ENCODE data around the gene MMP7. TPM values are rescaled to one million over a fixed set of nuclear protein-coding genes. Genes with fewer than 3 reads are reported as not detected.

MMP7 gene
- total and polyA plus RNA-seq, 2 donors (not counting 3 experiments of a cell fraction or from before 2014, with no cell fraction given) = 0.65 TPM; not detected in 1

- Histone ChIP-seq H4K20me1 (replicated peaks; ENCODE audit: control insufficient read depth, extremely low read depth, insufficient read depth, low read length) (no peaks in the 10 kb centered on the region), H3K79me2 (ENCODE audit: control insufficient read depth, insufficient read depth, low read length) (no peaks in the 10 kb centered on the region), H3K27ac (ENCODE audit: insufficient read depth, low read depth, low read length) (no peak overlapping the region), H3K36me3 (ENCODE audit: control insufficient read depth in 2 of 2, extremely low read depth in 1 of 2, insufficient read depth in 2 of 2, low read length in 2 of 2) (no peaks in the 10 kb centered on the region), H3K9me3 (replicated peaks; ENCODE audit: control insufficient read depth, insufficient read depth, low read length) (no peaks in the 10 kb centered on the region), H3K9ac (replicated peaks; ENCODE audit: extremely low read depth, insufficient read depth, low read length) (no peak overlapping the region), H3K4me3 (replicated peaks in 1 of 3; ENCODE audit: insufficient read depth in 1 of 3, low read depth in 1 of 3, low read length in 3 of 3) (no peak overlapping the region), H3K9me1 (replicated peaks; ENCODE audit: control insufficient read depth, extremely low read depth, insufficient read depth, low read length) (no peaks in the 10 kb centered on the region), H3K4me1 (ENCODE audit: control insufficient read depth, extremely low read depth, insufficient read depth, low read length) (peaks cover 3% of the 10 kb centered on the region), H3K27me3 (ENCODE audit: control insufficient read depth in 2 of 2, insufficient read depth in 2 of 2, low read length in 2 of 2) (no peaks in the 10 kb centered on the region), H2AFZ (ENCODE audit: low read depth, low read length) (no peak overlapping the region), H3K4me2 (ENCODE audit: insufficient read depth, low read length) (no peak overlapping the region)
- DNase-seq (ENCODE audit: low read depth, low spot score) (no peak), FAIRE-seq (no peak)
- ChIA-PET CTCF (interaction anchor here (1.6 kb wide), 1 partner anchor 16 kb away, joined by 5 read pairs; no protein-coding TSS in a partner anchor), POLR2A (no interaction called here)
- BruUV-seq (replicated peaks) = no TSS peak
- intact Hi-C loops (cut with micrococcal nuclease) (no loop called here), dilution Hi-C loops (cut with MboI; ENCODE audit: extremely low pct_ligation_motif_present, low sequenced_read_pairs) (no loop called here)
- TF ChIP-seq EZH2 (IDR thresholded peaks at IDR 0.05; ENCODE audit: borderline replicate concordance, low read depth, low read length, severe bottlenecking) (no peak), MAX (IDR thresholded peaks at IDR 0.05; ENCODE audit: insufficient read depth, insufficient read length) (no peak), FOS (IDR thresholded peaks at IDR 0.05; ENCODE audit: borderline replicate concordance, insufficient read depth, low read length) (no peak), MYC (IDR thresholded peaks at IDR 0.05; ENCODE audit: low read depth, low read length) (no peak), JUN (IDR thresholded peaks at IDR 0.05; ENCODE audit: borderline replicate concordance, insufficient read depth, insufficient read length, low read depth) (no peak), CTCF (IDR thresholded peaks at IDR 0.05; ENCODE audit: extremely low read depth in 1 of 2, insufficient read depth in 1 of 2, low read depth in 1 of 2, low read length in 2 of 2) (no peak), POLR2AphosphoS5 (IDR thresholded peaks at IDR 0.05; ENCODE audit: insufficient read depth, low read depth, low read length) (no peak), GATA2 (IDR thresholded peaks at IDR 0.05; ENCODE audit: insufficient read depth, insufficient read length, low read depth, low read length) (no peak), POLR2A (IDR thresholded peaks at IDR 0.05; ENCODE audit: low read depth, low read length) (no peak)
Measured at GRCh38 chr11:102561636-102562035, 31.1 kb upstream of the MMP7 start.
